HG02623 (cell line): ENCODE measurements around the gene ZBTB16.
"Not testable (repeated sequence)": the region's sequence is repeated elsewhere in the genome, so short reads cannot be mapped to it uniquely, and the experiment has no call there.

ENCODE experiments used
- ATAC-seq: cut with Tn5 transposase; IDR thresholded peaks from one replicate; pipeline ENCODE4 v1.9.1; 2021; ENCODE audit warnings: moderate library complexity; ENCODE audit not compliant: unreplicated experiment

Gene ZBTB16

DNA sequence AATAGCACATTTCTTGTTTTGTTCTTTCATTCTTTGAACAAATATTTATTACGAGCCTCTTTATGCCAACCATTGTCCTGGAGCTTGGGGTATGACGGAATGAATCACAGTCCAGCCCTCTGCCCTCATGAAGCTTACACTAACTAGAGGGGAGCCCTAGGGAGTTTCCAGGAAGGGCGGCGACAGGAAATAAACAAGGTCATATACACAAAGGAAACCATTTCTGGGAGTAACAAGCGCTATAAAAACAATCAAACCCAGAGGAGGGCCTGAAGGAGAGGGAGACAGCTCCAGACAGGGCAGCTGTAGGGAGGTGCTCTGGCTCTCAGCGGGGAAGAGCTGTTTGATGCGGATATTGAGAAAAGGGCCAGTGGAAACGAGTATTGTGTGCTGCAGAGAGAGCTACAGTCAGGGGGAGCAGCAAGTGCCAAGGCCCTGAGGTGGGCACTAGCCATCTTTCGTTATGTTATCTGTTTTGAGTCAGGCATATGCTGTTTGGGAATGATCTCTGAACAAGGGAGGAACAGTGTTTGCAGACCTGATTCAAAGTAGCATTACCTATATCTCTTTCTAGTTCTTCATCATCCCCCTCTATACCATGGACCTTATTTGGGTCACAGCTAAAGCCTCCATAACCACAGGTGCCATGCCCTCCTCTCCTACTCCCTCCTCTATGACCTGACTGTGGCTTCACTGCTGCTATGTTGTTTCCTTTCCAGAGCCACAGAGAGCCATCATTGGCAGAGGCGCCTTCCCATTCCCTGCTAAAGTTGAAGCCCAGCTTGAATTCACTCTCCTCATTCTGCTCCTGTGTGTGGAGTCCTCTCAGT lies 15.3 kb upstream of the ZBTB16 start:
- ATAC-seq = no peak

GRCh38 chr11:114047327-114047726 lies 12.2 kb upstream of the ZBTB16 start:
- ATAC-seq = no peak

GRCh38 chr11:114049050-114049449 lies 10.5 kb upstream of the ZBTB16 start:
- ATAC-seq = no peak

DNA sequence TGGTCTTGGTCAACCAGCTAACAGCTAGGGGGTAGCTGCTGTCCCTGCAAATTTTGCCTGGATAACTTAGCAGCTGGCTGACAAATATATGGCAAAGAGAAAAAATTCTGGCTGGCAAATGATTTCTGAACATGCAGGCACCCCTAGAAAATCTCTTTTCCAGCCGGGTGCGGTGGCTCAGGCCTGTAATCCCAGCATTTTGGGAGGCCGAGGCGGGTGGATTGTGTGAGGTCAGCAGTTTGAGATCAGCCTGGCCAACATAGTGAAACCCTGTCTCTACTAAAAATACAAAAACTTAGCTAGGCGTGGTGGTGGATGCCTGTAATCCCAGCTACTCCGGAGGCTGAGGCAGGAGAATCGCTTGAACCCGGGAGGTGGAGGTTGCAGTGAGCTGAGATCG lies 9.7 kb upstream of the ZBTB16 start:
- not testable (repeated sequence) for ATAC-seq

DNA sequence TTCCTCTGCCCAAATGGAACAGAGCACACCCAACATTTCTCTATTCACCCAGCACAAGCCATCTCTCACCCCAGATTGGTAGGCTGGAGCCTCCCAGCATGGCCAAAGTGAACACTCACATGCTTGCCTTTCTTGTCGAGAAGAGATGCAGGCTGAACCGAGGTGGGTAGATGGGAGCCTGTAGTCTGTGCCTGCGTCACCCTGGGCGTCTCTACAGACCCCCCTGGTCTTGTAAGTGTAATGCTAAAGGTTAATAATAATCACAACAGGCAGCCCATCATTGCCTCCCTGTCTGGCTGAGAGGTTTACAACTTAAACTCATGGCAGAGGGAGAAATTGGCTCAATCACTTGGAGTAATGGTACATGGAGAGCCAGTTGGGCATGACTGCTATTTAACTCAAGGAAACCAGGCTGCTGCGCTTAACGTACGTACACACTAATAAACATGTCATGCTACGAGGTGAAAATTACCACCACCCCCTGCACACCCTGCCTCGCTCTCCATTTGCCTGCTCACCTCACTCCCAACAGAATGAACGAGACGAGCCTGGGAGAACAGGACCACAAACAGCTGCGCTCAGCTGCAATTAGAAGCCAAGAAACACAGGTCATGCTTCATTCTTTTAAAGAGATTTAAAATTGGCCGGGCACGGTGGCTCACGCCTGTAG lies 9.1 kb upstream of the ZBTB16 start:
- ATAC-seq = no peak

- ATAC-seq = no peak
Observed at GRCh38 chr11:114051558-114051957, 8.0 kb upstream of the ZBTB16 start.

- no peak for ATAC-seq
Observed at GRCh38 chr11:114052160-114052559, 7.4 kb upstream of the ZBTB16 start.

DNA sequence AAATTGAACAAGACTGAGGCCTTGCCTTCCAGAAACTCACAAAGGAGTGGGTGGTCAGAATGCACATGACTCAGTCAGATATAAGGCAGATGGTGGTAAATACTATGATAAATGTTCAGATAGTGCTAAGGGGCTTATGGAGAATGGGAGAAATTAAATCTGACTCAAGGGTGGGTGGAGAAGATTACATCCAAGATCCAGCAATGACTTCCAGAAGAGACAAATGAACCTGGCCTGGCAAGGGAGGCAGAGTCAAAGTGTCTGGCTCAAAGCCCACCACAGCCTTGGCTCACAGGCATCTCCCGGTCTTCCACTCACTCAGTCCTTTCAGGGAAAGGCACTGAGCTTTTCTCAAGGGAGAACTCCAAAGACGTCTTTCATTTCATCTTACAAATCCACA lies 6.1 kb upstream of the ZBTB16 start:
- ATAC-seq = no peak

- no peak for ATAC-seq
Observed at GRCh38 chr11:114054806-114055205, 4.7 kb upstream of the ZBTB16 start.

DNA sequence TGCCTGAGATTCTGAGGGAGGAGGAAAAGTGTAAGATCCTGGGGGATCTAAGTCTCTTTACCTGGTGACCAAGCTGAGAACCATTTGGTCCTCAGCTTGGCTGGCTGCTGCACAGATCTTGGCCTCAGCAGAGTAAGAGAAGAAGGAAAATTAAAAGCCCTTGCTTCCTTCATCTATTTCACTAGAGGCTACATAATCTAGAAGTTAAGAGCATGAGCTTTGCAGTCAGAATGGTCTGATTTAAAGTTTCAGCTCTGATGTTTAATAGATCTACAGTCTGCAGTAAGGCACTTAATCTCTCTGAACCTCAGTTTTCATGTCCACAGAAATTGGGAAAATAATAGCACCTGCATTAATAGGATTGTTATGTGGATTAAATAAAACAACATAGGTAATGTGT lies 3.1 kb upstream of the ZBTB16 start:
- no peak for ATAC-seq

- ATAC-seq = no peak
Observed at GRCh38 chr11:114057147-114057546, 2.4 kb upstream of the ZBTB16 start.

DNA sequence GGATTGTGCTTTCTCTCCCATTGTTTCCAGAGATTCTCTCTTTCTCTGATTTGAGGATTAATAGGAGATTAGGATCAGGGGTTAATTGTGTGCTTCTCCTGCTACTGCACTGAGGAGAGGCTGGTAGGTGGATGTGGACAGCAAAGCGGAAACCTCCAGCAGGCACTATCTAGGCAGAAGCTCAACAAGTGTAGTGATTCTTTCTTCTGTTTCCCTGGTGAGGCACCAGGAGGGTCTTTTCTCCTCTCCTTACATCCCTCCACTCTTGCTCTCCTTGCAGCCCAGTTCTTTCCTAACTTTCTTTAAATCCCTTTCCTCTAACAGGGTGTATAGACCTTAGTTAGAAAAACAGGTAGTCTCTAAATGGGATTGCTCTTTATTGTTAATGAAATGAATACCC lies 1.9 kb upstream of the ZBTB16 start:
- no peak for ATAC-seq

GRCh38 chr11:114058026-114058706 lies 1.3 kb upstream of the ZBTB16 start:
- ATAC-seq = no peak

DNA sequence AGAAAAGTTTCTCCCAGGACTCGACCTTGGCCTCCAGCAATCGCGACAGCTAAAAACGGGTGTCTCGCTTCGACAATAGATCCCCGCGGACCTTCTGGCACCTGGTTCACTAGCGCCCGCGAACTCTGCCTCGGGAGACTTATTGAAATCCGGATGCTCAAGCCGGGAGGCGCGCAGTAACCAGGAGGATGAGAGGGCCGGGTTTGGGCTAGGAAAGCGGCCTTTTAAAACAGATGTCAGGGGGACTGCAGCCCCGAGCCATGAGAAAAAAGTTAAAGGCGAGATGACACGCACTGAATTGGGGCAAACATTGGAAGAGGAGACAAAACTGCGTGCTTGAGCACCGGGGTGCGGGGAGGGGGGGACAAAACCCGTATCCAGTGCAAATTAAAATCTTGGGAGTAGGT lies 637 bp upstream of the ZBTB16 start:
- no peak for ATAC-seq

DNA sequence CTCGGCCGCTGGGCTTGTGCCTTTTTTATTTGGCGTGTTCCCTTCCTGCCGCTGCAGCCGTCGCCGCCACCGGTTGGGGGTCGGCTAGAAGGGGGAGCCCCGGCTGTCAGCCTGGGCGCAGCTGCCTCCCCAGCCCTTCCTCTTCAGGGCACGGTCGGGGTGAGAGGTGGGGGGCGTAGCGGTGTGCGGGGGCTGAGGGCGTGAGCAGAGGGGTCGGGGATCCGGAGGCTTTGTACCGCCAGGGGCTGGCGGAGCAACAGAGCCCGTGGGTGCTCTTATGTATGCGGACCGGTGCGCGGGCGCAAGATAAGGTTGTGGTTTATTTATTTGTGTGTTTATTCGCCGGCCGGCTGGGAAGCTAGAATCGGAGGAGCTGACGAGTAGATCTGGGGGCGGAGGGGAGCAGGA lies 477 bp downstream of the ZBTB16 start:
- ATAC-seq = no peak

DNA sequence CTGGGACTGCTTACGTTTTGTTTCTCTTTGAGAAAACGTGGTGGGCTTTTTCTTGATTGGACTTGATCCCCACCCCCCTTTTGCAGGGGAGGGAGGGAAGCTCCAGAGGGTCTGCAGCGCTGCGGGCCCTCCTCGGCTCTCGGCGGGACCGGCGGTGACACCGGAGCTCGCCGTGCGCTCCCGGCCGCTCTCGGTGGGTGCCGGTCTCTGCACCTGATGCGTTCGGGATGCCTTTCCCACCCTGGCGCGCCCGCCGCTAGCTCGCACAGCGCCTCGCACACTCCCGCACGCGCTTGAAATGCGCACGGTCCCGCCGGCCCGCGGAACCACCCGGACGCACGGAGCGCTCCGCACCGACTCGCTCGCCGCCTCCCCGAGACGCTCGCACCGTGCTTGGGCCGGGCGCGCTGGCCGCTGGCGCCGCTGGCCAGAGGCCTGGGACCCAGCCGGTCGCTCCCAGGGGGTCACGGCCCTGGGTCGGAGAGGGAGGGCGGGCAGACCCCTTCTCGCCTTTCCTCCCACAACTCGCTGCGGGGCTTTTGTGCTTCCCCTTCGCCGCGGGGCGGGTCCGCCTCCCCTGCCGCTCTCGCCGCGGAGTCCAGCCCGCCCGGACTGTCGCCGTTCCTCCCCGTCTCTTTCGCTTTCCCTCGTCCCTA lies 1.0 kb downstream of the ZBTB16 start:
- no peak for ATAC-seq

- no peak for ATAC-seq
Observed at GRCh38 chr11:114061048-114061680, 1.7 kb downstream of the ZBTB16 start.

- ATAC-seq = no peak
Observed at GRCh38 chr11:114061681-114062049, 2.2 kb downstream of the ZBTB16 start.

GRCh38 chr11:114062272-114062671 lies 2.8 kb downstream of the ZBTB16 start:
- no peak for ATAC-seq

DNA sequence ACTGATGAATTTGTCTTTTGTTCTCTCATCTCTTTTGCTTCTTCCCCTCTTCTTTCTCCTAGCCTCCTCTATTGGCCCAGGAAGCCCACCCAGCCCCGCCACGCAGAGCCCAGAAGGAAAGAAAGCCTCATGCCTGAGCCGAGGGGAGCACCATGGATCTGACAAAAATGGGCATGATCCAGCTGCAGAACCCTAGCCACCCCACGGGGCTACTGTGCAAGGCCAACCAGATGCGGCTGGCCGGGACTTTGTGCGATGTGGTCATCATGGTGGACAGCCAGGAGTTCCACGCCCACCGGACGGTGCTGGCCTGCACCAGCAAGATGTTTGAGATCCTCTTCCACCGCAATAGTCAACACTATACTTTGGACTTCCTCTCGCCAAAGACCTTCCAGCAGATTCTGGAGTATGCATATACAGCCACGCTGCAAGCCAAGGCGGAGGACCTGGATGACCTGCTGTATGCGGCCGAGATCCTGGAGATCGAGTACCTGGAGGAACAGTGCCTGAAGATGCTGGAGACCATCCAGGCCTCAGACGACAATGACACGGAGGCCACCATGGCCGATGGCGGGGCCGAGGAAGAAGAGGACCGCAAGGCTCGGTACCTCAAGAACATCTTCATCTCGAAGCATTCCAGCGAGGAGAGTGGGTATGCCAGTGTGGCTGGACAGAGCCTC lies 3.8 kb downstream of the ZBTB16 start:
- no peak for ATAC-seq

GRCh38 chr11:114063829-114064201 lies 4.3 kb downstream of the ZBTB16 start:
- ATAC-seq = no peak
